H9 (cell line): ENCODE results near the gene NMRK1. TPM values are rescaled to one million over a fixed set of nuclear protein-coding genes. Genes with fewer than 3 reads are reported as not detected.

Experiments used
- DNase-seq: peaks from one replicate; pipeline ENCODE4 v3.0.0-alpha.2; 2017
- H2AFZ ChIP-seq: one replicate; pipeline ENCODE4 v1.6.1; 2013; ENCODE audit warnings: mild to moderate bottlenecking, low read length, control low read depth, moderate library complexity
- H2AK5ac ChIP-seq: 2 replicates; pipeline ENCODE4 v1.6.1; 2013; ENCODE audit warnings: low read length, control low read depth, mixed read lengths; ENCODE audit not compliant: insufficient read length
- H2BK120ac ChIP-seq: one replicate; pipeline ENCODE4 v1.6.1; 2013; ENCODE audit warnings: low read depth, mild to moderate bottlenecking, low read length, control low read depth, inconsistent platforms; ENCODE audit not compliant: poor library complexity, severe bottlenecking
- H2BK12ac ChIP-seq: 2 replicates; pipeline ENCODE4 v1.6.1; 2013; ENCODE audit warnings: low read length, control low read depth, mixed read lengths, low read depth; ENCODE audit not compliant: insufficient read length
- H2BK15ac ChIP-seq: 2 replicates; pipeline ENCODE4 v1.6.1; 2013; ENCODE audit warnings: low read depth, low read length, control low read depth
- H2BK20ac ChIP-seq: one replicate; pipeline ENCODE4 v1.6.1; 2013; ENCODE audit warnings: low read depth, mild to moderate bottlenecking, low read length, control low read depth, inconsistent platforms; ENCODE audit not compliant: poor library complexity, severe bottlenecking
- H2BK5ac ChIP-seq: 2 replicates; pipeline ENCODE4 v1.6.1; 2013; ENCODE audit warnings: low read length, control low read depth, mixed read lengths; ENCODE audit not compliant: insufficient read length
- H3K14ac ChIP-seq: 2 replicates; pipeline ENCODE4 v1.6.1; 2013; ENCODE audit warnings: low read length, control low read depth; ENCODE audit not compliant: insufficient read depth
- H3K18ac ChIP-seq: 2 replicates; pipeline ENCODE4 v1.6.1; 2013; ENCODE audit warnings: low read depth, mild to moderate bottlenecking, mixed read lengths, low read length, control low read depth; ENCODE audit not compliant: insufficient read length
- H3K23ac ChIP-seq: 2 replicates; pipeline ENCODE4 v1.6.1; 2013; ENCODE audit warnings: low read length, control low read depth, mixed read lengths, low read depth; ENCODE audit not compliant: insufficient read length
- H3K23me2 ChIP-seq: 2 replicates; pipeline ENCODE4 v1.6.1; 2013; ENCODE audit warnings: low read depth, mild to moderate bottlenecking, mixed read lengths, low read length, control low read depth; ENCODE audit not compliant: insufficient read length, poor library complexity, severe bottlenecking
- H3K27ac ChIP-seq: 2 replicates; pipeline ENCODE4 v1.5.1; 2013; ENCODE audit warnings: low read length, control low read depth, mixed read lengths, low read depth; ENCODE audit not compliant: insufficient read length
- H3K27me3 ChIP-seq: 2 replicates; pipeline ENCODE4 v1.6.1; 2013; ENCODE audit warnings: low read length, control low read depth, inconsistent platforms; ENCODE audit not compliant: insufficient read depth
- H3K4ac ChIP-seq: 2 replicates; pipeline ENCODE4 v1.6.1; 2013; ENCODE audit warnings: low read depth, mild to moderate bottlenecking, control low read depth, inconsistent platforms, low read length, moderate library complexity
- H3K4me1 ChIP-seq: 2 replicates; pipeline ENCODE4 v1.6.1; 2013; ENCODE audit warnings: low read length, control low read depth, inconsistent platforms; ENCODE audit not compliant: insufficient read depth
- H3K4me2 ChIP-seq: 2 replicates; pipeline ENCODE4 v1.6.1; 2013; ENCODE audit warnings: low read length, control low read depth, mixed read lengths; ENCODE audit not compliant: insufficient read length, insufficient read depth
- H3K56ac ChIP-seq: 2 replicates; pipeline ENCODE4 v1.6.1; 2013; ENCODE audit warnings: low read depth, mild to moderate bottlenecking, mixed read lengths, low read length, control low read depth; ENCODE audit not compliant: insufficient read length
- H3K79me1 ChIP-seq: 2 replicates; pipeline ENCODE4 v1.6.1; 2013; ENCODE audit warnings: low read depth, mild to moderate bottlenecking, moderate library complexity, low read length, control low read depth, inconsistent platforms; ENCODE audit not compliant: insufficient read depth, poor library complexity, severe bottlenecking
- H3K79me2 ChIP-seq: 2 replicates; pipeline ENCODE4 v1.6.1; 2013; ENCODE audit warnings: low read length, control low read depth, inconsistent platforms; ENCODE audit not compliant: insufficient read depth
- H3K9ac ChIP-seq: 2 replicates; pipeline ENCODE4 v1.6.1; 2013; ENCODE audit warnings: low read length, control low read depth, mixed read lengths; ENCODE audit not compliant: insufficient read length; ENCODE audit errors: extremely low read depth
- H3K9me3 ChIP-seq: one replicate; pipeline ENCODE4 v1.6.1; 2013; ENCODE audit warnings: low read depth, low read length, inconsistent platforms; ENCODE audit not compliant: control insufficient read depth
- H3T11ph ChIP-seq: one replicate; pipeline ENCODE4 v1.6.1; 2013; ENCODE audit warnings: mild to moderate bottlenecking, low read length, control low read depth, inconsistent platforms
- H4K20me1 ChIP-seq: one replicate; pipeline ENCODE4 v1.6.1; 2013; ENCODE audit not compliant: control insufficient read depth, insufficient read length, insufficient read depth
- H4K5ac ChIP-seq: 2 replicates; pipeline ENCODE4 v1.6.1; 2013; ENCODE audit warnings: low read depth, mild to moderate bottlenecking, mixed read lengths, low read length, control low read depth; ENCODE audit not compliant: insufficient read length
- H4K8ac ChIP-seq: replicated peaks from 2 replicates; pipeline ENCODE4 v1.6.1; 2013; ENCODE audit warnings: low read length, control low read depth, mixed read lengths, low read depth; ENCODE audit not compliant: insufficient read length
- H4K91ac ChIP-seq: 2 replicates; pipeline ENCODE4 v1.6.1; 2013; ENCODE audit warnings: low read depth, mild to moderate bottlenecking, moderate library complexity, mixed read lengths, low read length, control low read depth; ENCODE audit not compliant: insufficient read length
- H3K27ac Mint-ChIP-seq, 3 experiments: 2 replicates in 2 of 3; 3 replicates in 1 of 3; pipeline ENCODE4 v1.8.0; 2020 to 2021; ENCODE audit warnings: mixed read lengths in 3 of 3, mild to moderate bottlenecking in 1 of 3, moderate library complexity in 1 of 3
- H3K27me3 Mint-ChIP-seq: 2 replicates; pipeline ENCODE4 v1.8.0; 2021; ENCODE audit warnings: low read depth, mild to moderate bottlenecking, moderate library complexity, mixed read lengths
- H3K36me3 Mint-ChIP-seq, 3 experiments: 2 replicates in 2 of 3; 3 replicates in 1 of 3; pipeline ENCODE4 v1.8.0; 2020 to 2021; ENCODE audit warnings: low read depth in 3 of 3, mixed read lengths in 3 of 3; ENCODE audit not compliant: insufficient read depth in 1 of 3
- H3K4me1 Mint-ChIP-seq, 2 experiments: 2 replicates each; pipeline ENCODE4 v1.8.0; 2020; ENCODE audit warnings: mixed read lengths in 2 of 2
- H3K4me3 Mint-ChIP-seq, 2 experiments: 2 replicates in 1 of 2; 3 replicates in 1 of 2; pipeline ENCODE4 v1.8.0; 2020 to 2021; ENCODE audit warnings: mild to moderate bottlenecking in 2 of 2, mixed read lengths in 2 of 2, moderate library complexity in 1 of 2
- H3K9me3 Mint-ChIP-seq, 2 experiments: 2 replicates in 1 of 2; 3 replicates in 1 of 2; pipeline ENCODE4 v1.8.0; 2020; ENCODE audit warnings: mild to moderate bottlenecking in 2 of 2, mixed read lengths in 2 of 2, moderate library complexity in 1 of 2
- CTCF ChIP-seq: fragments of 200-600 bp; sonication (generic); conservative IDR thresholded peaks from 3 replicates; pipeline ENCODE4 v1.8.0; 2021; ENCODE audit warnings: antibody characterized with exemption, mild to moderate bottlenecking
- WGBS: extraction: QIAGEN DNeasy Blood & Tissue Kit; methylation state at CpG from one replicate; pipeline ENCODE4 v1.1.7; 2013; ENCODE audit warnings: missing lambda C conversion rate, low lambda C conversion rate, mixed read lengths; ENCODE audit not compliant: insufficient read length; ENCODE audit errors: extremely low coverage; 5-methylcytosine and 5-hydroxymethylcytosine counted together
- total RNA-seq: library from RNA; stranded (reverse); gene quantifications from 2 replicates; pipeline ENCODE4 v1.2.1, GENCODE V29; 2021

NMRK1 gene
- total RNA-seq, 1 experiment from 2014 or later: 3.0 TPM

- H3K9me3 Mint-ChIP-seq: no peaks in the 10 kb centered on the region
- no peak overlapping the region for H4K5ac ChIP-seq
- H3K18ac ChIP-seq: no peak overlapping the region
- H2AFZ ChIP-seq: no peak overlapping the region
- no peaks in the 10 kb centered on the region; the same call in 1 of the 2 replicates for H3K4me1 ChIP-seq
- H3K27ac Mint-ChIP-seq: no peak overlapping the region
- no peak overlapping the region for H4K8ac ChIP-seq
- no peak overlapping the region for H2BK12ac ChIP-seq
- H3K79me2 ChIP-seq: no peaks in the 10 kb centered on the region
- no peaks in the 10 kb centered on the region for H3K23me2 ChIP-seq
- DNase-seq: no peak
- H3K27me3 ChIP-seq: no peaks in the 10 kb centered on the region
- no peak for TF ChIP-seq CTCF
- H3K9ac ChIP-seq: no peak overlapping the region
- H3K4ac ChIP-seq: no peak overlapping the region
- H3K27me3 Mint-ChIP-seq: no peaks in the 10 kb centered on the region
- no peak overlapping the region for H3T11ph ChIP-seq
- H3K27ac ChIP-seq: no peak overlapping the region
- H3K79me1 ChIP-seq: no peaks in the 10 kb centered on the region
- H3K4me2 ChIP-seq: no peak overlapping the region
- H2BK120ac ChIP-seq: no peak overlapping the region
- H3K36me3 Mint-ChIP-seq: 0 out of 7 replicates have a peak, but pooled peaks cover 0 to 3% (median 0%) of the 10 kb centered on the region in 3 experiments
- H3K56ac ChIP-seq: no peak overlapping the region
- peaks cover 10 to 16% of the 10 kb centered on the region in 2 experiments for H3K4me1 Mint-ChIP-seq
- no peaks in the 10 kb centered on the region for H3K9me3 ChIP-seq
- no CpG with 5 or more reads among the region's 2 CpGs for WGBS
- no peak overlapping the region for H2BK5ac ChIP-seq
- no peak overlapping the region for H2BK20ac ChIP-seq
- no peak overlapping the region for H2BK15ac ChIP-seq
- peak overlapping the region in 1 of 2 experiments; percentile 38; a peak in 1 of 5 replicates for H3K4me3 Mint-ChIP-seq
- H4K20me1 ChIP-seq: no peaks in the 10 kb centered on the region
- H3K23ac ChIP-seq: no peak overlapping the region
- H3K14ac ChIP-seq: no peak overlapping the region
- no peak overlapping the region for H4K91ac ChIP-seq
- H2AK5ac ChIP-seq: no peak overlapping the region
These were observed 46.5 kb upstream of the NMRK1 start for GRCh38 chr9:75134495-75134894.
